ENCODE measurements around the gene DLGAP4. TPM values are rescaled to one million over a fixed set of nuclear protein-coding genes. Genes with fewer than 3 reads are reported as not detected.

The DLGAP4 gene
- total RNA-seq, 1 donor from 2014 or later = 172 TPM

DNA sequence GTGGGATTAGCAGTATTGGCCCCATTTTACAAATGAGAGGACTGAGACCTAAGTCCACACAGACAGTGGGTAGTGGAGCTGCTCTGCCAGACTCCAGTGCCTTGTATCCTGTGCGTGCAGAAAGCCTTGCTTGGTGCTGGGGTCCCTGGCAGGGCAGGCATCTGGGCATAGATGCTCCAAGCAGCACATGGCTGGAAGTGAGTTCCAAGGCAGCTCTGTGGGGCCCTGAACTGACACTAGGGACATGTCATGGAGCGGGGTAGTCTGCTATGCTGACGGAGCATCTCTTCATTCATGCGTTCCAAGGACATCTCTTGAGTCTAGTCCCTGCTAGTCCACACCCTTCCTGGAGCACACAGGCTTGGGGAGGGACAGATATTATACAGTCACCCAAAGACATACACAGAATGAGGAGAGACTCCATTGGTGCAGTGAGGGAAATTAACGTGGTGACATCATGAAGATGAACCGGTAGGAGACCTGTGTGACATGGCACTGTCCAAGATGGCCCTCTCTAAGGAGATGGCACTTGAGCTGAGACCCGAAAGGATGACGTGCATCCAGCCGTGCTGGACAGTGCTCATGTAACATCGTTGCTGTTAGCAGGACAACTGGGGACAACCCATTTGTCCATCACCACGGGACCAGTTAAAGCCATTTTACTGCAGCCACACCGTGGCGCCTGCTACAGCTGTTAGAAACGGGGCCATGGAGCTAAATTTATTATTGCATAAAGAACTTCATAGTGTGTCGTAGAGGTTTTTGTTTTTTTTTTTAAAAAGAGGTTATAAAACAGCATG lies 65.1 kb downstream of the DLGAP4 start:
- TF ChIP-seq, protein P1, sequence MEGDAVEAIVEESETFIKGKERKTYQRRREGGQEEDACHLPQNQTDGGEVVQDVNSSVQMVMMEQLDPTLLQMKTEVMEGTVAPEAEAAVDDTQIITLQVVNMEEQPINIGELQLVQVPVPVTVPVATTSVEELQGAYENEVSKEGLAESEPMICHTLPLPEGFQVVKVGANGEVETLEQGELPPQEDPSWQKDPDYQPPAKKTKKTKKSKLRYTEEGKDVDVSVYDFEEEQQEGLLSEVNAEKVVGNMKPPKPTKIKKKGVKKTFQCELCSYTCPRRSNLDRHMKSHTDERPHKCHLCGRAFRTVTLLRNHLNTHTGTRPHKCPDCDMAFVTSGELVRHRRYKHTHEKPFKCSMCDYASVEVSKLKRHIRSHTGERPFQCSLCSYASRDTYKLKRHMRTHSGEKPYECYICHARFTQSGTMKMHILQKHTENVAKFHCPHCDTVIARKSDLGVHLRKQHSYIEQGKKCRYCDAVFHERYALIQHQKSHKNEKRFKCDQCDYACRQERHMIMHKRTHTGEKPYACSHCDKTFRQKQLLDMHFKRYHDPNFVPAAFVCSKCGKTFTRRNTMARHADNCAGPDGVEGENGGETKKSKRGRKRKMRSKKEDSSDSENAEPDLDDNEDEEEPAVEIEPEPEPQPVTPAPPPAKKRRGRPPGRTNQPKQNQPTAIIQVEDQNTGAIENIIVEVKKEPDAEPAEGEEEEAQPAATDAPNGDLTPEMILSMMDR (IDR thresholded peaks at IDR 0.05; ENCODE audit: unreplicated experiment) = no peak
- no peaks in the 10 kb centered on the region for H3K27me3 Mint-ChIP-seq (ENCODE audit: unreplicated experiment)
- H3K9me3 Mint-ChIP-seq (ENCODE audit: unreplicated experiment) = no peaks in the 10 kb centered on the region
- H3K27ac Mint-ChIP-seq (ENCODE audit: unreplicated experiment) = no peak overlapping the region
- DNase-seq (ENCODE audit: low spot score) = no peak
- H3K4me3 Mint-ChIP-seq (ENCODE audit: unreplicated experiment) = no peak overlapping the region
- H3K4me1 Mint-ChIP-seq (ENCODE audit: unreplicated experiment) = no peaks in the 10 kb centered on the region
- H3K36me3 Mint-ChIP-seq (ENCODE audit: low read depth, unreplicated experiment) = peaks cover 4% of the 10 kb centered on the region

DNA sequence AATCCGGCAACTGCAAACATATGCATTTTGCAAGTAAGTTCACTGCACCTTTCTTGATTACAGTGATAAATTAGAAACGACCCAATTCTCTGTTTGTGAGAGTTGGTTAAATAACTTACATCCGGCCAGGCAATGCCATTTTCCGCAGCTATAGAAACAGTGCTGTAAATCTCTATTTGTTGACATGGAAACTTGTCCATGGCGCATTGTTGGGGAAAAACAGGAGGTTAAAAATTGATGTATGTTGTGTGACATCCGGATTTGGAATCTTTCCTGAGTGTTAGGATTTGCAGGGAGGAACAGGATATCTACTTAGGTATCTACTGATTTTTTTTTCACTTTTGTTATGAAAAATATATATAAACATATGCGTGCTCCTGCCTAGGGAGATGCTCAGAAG lies 66.5 kb downstream of the DLGAP4 start:
- H3K4me1 Mint-ChIP-seq (ENCODE audit: unreplicated experiment) = peaks cover 3% of the 10 kb centered on the region
- TF ChIP-seq, protein P1 (IDR thresholded peaks at IDR 0.05; ENCODE audit: unreplicated experiment) = no peak
- peak overlapping the region; percentile 36 for H3K27ac Mint-ChIP-seq (ENCODE audit: unreplicated experiment)

DNA sequence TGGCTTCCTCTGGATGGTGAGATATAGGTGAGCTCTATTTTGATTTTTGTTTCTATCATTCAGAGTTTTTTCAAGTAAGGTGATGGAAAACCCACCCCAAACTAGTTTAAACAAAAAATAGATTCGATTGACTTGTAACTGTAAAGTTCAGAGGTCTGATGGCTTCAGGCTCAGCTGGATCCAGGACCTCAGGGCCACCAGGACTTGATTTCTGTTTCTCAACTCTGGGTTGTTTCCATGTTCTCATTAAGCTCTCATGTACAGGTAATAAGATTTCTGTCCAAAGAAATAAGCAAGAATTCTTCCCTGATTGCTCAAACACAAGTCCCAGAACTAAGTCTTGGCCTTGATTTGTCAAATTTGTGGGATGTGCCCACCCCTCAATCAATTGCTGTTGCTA lies 67.0 kb downstream of the DLGAP4 start:
- Mint-ChIP-seq H3K27me3 (ENCODE audit: unreplicated experiment) (no peaks in the 10 kb centered on the region), H3K4me3 (ENCODE audit: unreplicated experiment) (no peak overlapping the region), H3K9me3 (ENCODE audit: unreplicated experiment) (no peaks in the 10 kb centered on the region), H3K36me3 (ENCODE audit: low read depth, unreplicated experiment) (peaks cover 4% of the 10 kb centered on the region), H3K4me1 (ENCODE audit: unreplicated experiment) (peaks cover 4% of the 10 kb centered on the region), H3K27ac (ENCODE audit: unreplicated experiment) (no peak overlapping the region)
- TF ChIP-seq, protein P1 (IDR thresholded peaks at IDR 0.05; ENCODE audit: unreplicated experiment) = no peak
- DNase-seq (ENCODE audit: low spot score) = no peak

More for the DNA sequence above, 66.5 kb downstream of the DLGAP4 start:
- H3K27me3 Mint-ChIP-seq (ENCODE audit: unreplicated experiment) = no peaks in the 10 kb centered on the region
- H3K36me3 Mint-ChIP-seq (ENCODE audit: low read depth, unreplicated experiment) = peaks cover 4% of the 10 kb centered on the region
- no peaks in the 10 kb centered on the region for H3K9me3 Mint-ChIP-seq (ENCODE audit: unreplicated experiment)
- DNase-seq (ENCODE audit: low spot score) = no peak
- H3K4me3 Mint-ChIP-seq (ENCODE audit: unreplicated experiment) = no peak overlapping the region

DNA sequence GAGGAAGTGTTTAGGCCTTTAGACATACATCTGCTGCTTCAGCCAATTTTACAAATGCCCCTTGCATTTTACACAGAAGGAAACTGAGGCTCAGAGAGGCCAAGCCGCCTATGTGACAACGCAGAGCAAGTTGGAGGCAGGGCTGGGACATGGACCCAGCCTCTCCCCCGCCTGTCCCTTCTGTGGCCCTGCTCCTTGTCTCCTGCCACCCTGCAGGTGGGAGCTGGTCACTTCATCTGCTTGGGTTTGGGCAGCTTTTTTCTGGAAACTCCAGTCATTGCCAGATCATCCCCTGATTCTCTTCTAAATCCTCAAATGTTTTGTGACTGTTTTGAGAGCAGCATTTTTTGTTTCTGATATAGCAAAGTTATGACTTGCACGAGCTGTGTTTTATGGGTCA lies 68.9 kb downstream of the DLGAP4 start:
- no peak for DNase-seq (ENCODE audit: low spot score)
- peaks cover 4% of the 10 kb centered on the region for H3K4me1 Mint-ChIP-seq (ENCODE audit: unreplicated experiment)
- no peak overlapping the region for H3K27ac Mint-ChIP-seq (ENCODE audit: unreplicated experiment)
- H3K27me3 Mint-ChIP-seq (ENCODE audit: unreplicated experiment) = no peaks in the 10 kb centered on the region
- H3K9me3 Mint-ChIP-seq (ENCODE audit: unreplicated experiment) = no peaks in the 10 kb centered on the region
- H3K4me3 Mint-ChIP-seq (ENCODE audit: unreplicated experiment) = no peak overlapping the region
- TF ChIP-seq, protein P1 (IDR thresholded peaks at IDR 0.05; ENCODE audit: unreplicated experiment) = no peak
- H3K36me3 Mint-ChIP-seq (ENCODE audit: low read depth, unreplicated experiment) = peaks cover 12% of the 10 kb centered on the region

All from endothelial cell (in vitro differentiated cells).